HepG2 (cell line): ENCODE data around the gene DPEP3. TPM values are rescaled to one million over a fixed set of nuclear protein-coding genes. Genes with fewer than 3 reads are reported as not detected.

Experiments
- DBP ChIP-seq: sonication (generic); formaldehyde crosslinking; IDR thresholded peaks from 2 replicates; pipeline ENCODE4 v1.4.0; 2020; ENCODE audit warnings: missing genetic modification reagents; ENCODE audit errors: not compliant biosample characterization
- KIAA2018 ChIP-seq: sonication (generic); formaldehyde crosslinking; IDR thresholded peaks from 2 replicates; pipeline ENCODE4 v1.5.0; 2020; ENCODE audit warnings: mild to moderate bottlenecking, missing genetic modification reagents, borderline replicate concordance
- KLF15 ChIP-seq: sonication (generic); formaldehyde crosslinking; IDR thresholded peaks from 2 replicates; pipeline ENCODE4 v1.8.1; 2023; ENCODE audit warnings: borderline replicate concordance, mild to moderate bottlenecking, inconsistent platforms, missing genetic modification reagents, mixed read lengths
- PRDM10 ChIP-seq: sonication (generic); formaldehyde crosslinking; IDR thresholded peaks from 2 replicates; pipeline ENCODE4 v1.4.0; 2020; ENCODE audit warnings: low read depth, missing genetic modification reagents
- REXO4 ChIP-seq: sonication (generic); formaldehyde crosslinking; IDR thresholded peaks from 2 replicates; pipeline ENCODE4 v1.8.0; 2022; ENCODE audit warnings: missing genetic modification reagents, mild to moderate bottlenecking, borderline replicate concordance
- STAG1 ChIP-seq: sonication (generic); formaldehyde crosslinking; IDR thresholded peaks from 2 replicates; pipeline ENCODE4 v1.4.0; 2020; ENCODE audit warnings: missing genetic modification reagents
- ZBTB49 ChIP-seq: sonication (generic); formaldehyde crosslinking; IDR thresholded peaks from 2 replicates; pipeline ENCODE4 v1.4.0; 2020; ENCODE audit warnings: missing genetic modification reagents, borderline replicate concordance
- ZNF460 ChIP-seq: sonication (generic); formaldehyde crosslinking; IDR thresholded peaks from 2 replicates; pipeline ENCODE4 v1.5.1; 2020; ENCODE audit warnings: missing genetic modification reagents, mild to moderate bottlenecking, borderline replicate concordance
- ZNF800 ChIP-seq: sonication (generic); formaldehyde crosslinking; IDR thresholded peaks from 2 replicates; pipeline ENCODE4 v1.4.0; 2020; ENCODE audit warnings: missing genetic modification reagents
- polyA plus RNA-seq, 8 experiments: library from polyadenylated mRNA; depleted of rRNA in 3 of 8; stranded (reverse) in 7 of 8; unstranded in 1 of 8; fragments of >200 nt; fragmentation: Illumina TruSeq in 4 of 8; extraction: Trizol in 4 of 8; gene quantifications; 2 replicates each; pipeline versions ENCODE4 v1.2.1 to v1.2.3, GENCODE V29; 2011 to 2016; ENCODE audit warnings: low read depth in 4 of 8, missing spikeins in 1 of 8, mixed read lengths in 1 of 8; ENCODE audit not compliant: insufficient read depth in 1 of 8
- total RNA-seq, 5 experiments: library from RNA; depleted of rRNA; stranded (reverse); fragments of >200 nt; fragmentation: Illumina TruSeq; extraction: Trizol; gene quantifications; 2 replicates each; pipeline ENCODE4 v1.2.3, GENCODE V29; 2016; ENCODE audit warnings: low read depth in 1 of 5

DPEP3 gene
- total and polyA plus RNA-seq, 2 of the 13 experiments (the other 11 are each of a cell fraction or from before 2014, with no cell fraction given), result not detected

- no peak for TF ChIP-seq PRDM10 (CRISPR knock-in tag)
- TF ChIP-seq ZNF460 (CRISPR knock-in tag), result no peak
- no peak for TF ChIP-seq KLF15 (CRISPR knock-in tag)
- no peak for TF ChIP-seq KIAA2018
- no peak for TF ChIP-seq ZBTB49
- no peak for TF ChIP-seq ZNF800 (CRISPR knock-in tag)
- no peak for TF ChIP-seq STAG1 (CRISPR knock-in tag)
- no peak for TF ChIP-seq DBP (CRISPR knock-in tag)
- no peak for TF ChIP-seq REXO4
Measured at GRCh38 chr16:67966549-67967182, 13.6 kb downstream of the DPEP3 start (continued).
